HepG2 (cell line): ENCODE results near the gene ANXA11. TPM values are rescaled to one million over a fixed set of nuclear protein-coding genes. Genes with fewer than 3 reads are reported as not detected.
A peak's percentile ranks its signal among the peaks of the same experiment; 100 is the strongest.

Source experiments
- ATF7-NPFF ChIP-seq: sonication (generic); formaldehyde crosslinking; IDR thresholded peaks from 2 replicates; pipeline ENCODE4 v1.8.1; 2023; ENCODE audit warnings: mild to moderate bottlenecking, low read depth, missing genetic modification reagents, moderate library complexity
- HDAC2 ChIP-seq: sonication (generic); formaldehyde crosslinking; IDR thresholded peaks from 2 replicates; pipeline ENCODE4 v1.4.0; 2020; ENCODE audit warnings: missing genetic modification reagents
- HNF4A ChIP-seq: sonication (generic); formaldehyde crosslinking; IDR thresholded peaks from 2 replicates; pipeline ENCODE4 v1.4.0; 2020; ENCODE audit warnings: missing genetic modification reagents
- KAT8 ChIP-seq: IDR thresholded peaks from 2 replicates; pipeline ENCODE4 v1.6.1; 2016; ENCODE audit warnings: missing genetic modification reagents, missing compliant biosample characterization
- KDM5B ChIP-seq: sonication (generic); formaldehyde crosslinking; IDR thresholded peaks from 2 replicates; pipeline ENCODE4 v1.4.0; 2020; ENCODE audit warnings: missing genetic modification reagents, mild to moderate bottlenecking, borderline replicate concordance
- MAFK ChIP-seq, 2 experiments: IDR thresholded peaks in 1 of 2; conservative IDR thresholded peaks in 1 of 2; 2 replicates each; pipeline ENCODE4 v1.6.1; 2011; ENCODE audit warnings: improper control_type of control experiment in 2 of 2, low read length in 2 of 2
- NBN ChIP-seq: fragments of 450-650 bp; conservative IDR thresholded peaks from 2 replicates; pipeline ENCODE4 v1.6.1; 2017
- NR2F2 ChIP-seq: IDR thresholded peaks from 2 replicates; pipeline ENCODE4 v1.6.1; 2012; ENCODE audit warnings: low read depth, inconsistent platforms, borderline replicate concordance
- PAF1 ChIP-seq: IDR thresholded peaks from 2 replicates; pipeline ENCODE4 v1.6.1; 2016; ENCODE audit warnings: missing genetic modification reagents, missing compliant biosample characterization
- PAX8 ChIP-seq: sonication (generic); formaldehyde crosslinking; IDR thresholded peaks from 2 replicates; pipeline ENCODE4 v1.8.0; 2022; ENCODE audit warnings: mild to moderate bottlenecking, missing genetic modification reagents, borderline replicate concordance
- SAP130 ChIP-seq: IDR thresholded peaks from 2 replicates; pipeline ENCODE4 v1.6.1; 2016; ENCODE audit warnings: low read depth
- SIN3A ChIP-seq: IDR thresholded peaks from 2 replicates; pipeline ENCODE4 v1.6.1; 2011; ENCODE audit warnings: low read depth, mild to moderate bottlenecking, control low read depth, low read length, borderline replicate concordance
- SP1 ChIP-seq, 2 experiments: fragments of 450-650 bp in 1 of 2; sonication (generic) in 1 of 2; formaldehyde crosslinking in 1 of 2; IDR thresholded peaks; 2 replicates each; pipeline versions ENCODE4 v1.4.0 to v1.6.1; 2016 to 2020; ENCODE audit warnings: missing genetic modification reagents in 1 of 2
- SP5 ChIP-seq: IDR thresholded peaks from 2 replicates; pipeline ENCODE4 v1.6.1; 2016; ENCODE audit warnings: low read depth, borderline replicate concordance
- TAF1 ChIP-seq: sonication (generic); formaldehyde crosslinking; IDR thresholded peaks from 2 replicates; pipeline ENCODE4 v1.4.0; 2020; ENCODE audit warnings: missing genetic modification reagents
- ZBTB3 ChIP-seq: sonication (generic); formaldehyde crosslinking; IDR thresholded peaks from 2 replicates; pipeline ENCODE4 v1.4.0; 2020; ENCODE audit warnings: low read depth, mild to moderate bottlenecking, moderate library complexity, missing genetic modification reagents, borderline replicate concordance
- ZBTB42 ChIP-seq: sonication (generic); formaldehyde crosslinking; IDR thresholded peaks from 2 replicates; pipeline ENCODE4 v1.5.0; 2020; ENCODE audit warnings: mild to moderate bottlenecking, missing genetic modification reagents
- ZFP36L1 ChIP-seq: sonication (generic); formaldehyde crosslinking; IDR thresholded peaks from 2 replicates; pipeline ENCODE4 v1.8.0; 2022; ENCODE audit warnings: mild to moderate bottlenecking, missing genetic modification reagents, moderate library complexity
- ZMAT3 ChIP-seq: sonication (generic); formaldehyde crosslinking; conservative IDR thresholded peaks from 2 replicates; pipeline ENCODE4 v1.7.0; 2021; ENCODE audit warnings: missing genetic modification reagents
- ZNF18 ChIP-seq: sonication (generic); formaldehyde crosslinking; IDR thresholded peaks from 2 replicates; pipeline ENCODE4 v1.8.0; 2022; ENCODE audit warnings: mild to moderate bottlenecking, missing genetic modification reagents; ENCODE audit not compliant: insufficient replicate concordance
- ZNF230 ChIP-seq: sonication (generic); formaldehyde crosslinking; IDR thresholded peaks from 2 replicates; pipeline ENCODE4 v1.4.0; 2020; ENCODE audit warnings: mild to moderate bottlenecking, missing genetic modification reagents
- ZNF383 ChIP-seq: sonication (generic); formaldehyde crosslinking; IDR thresholded peaks from 2 replicates; pipeline ENCODE4 v1.4.0; 2020; ENCODE audit warnings: missing genetic modification reagents, mild to moderate bottlenecking, borderline replicate concordance
- ZNF552 ChIP-seq: sonication (generic); formaldehyde crosslinking; IDR thresholded peaks from 2 replicates; pipeline ENCODE4 v1.9.0; 2022; ENCODE audit warnings: missing genetic modification reagents, mild to moderate bottlenecking, borderline replicate concordance
- ZNF704 ChIP-seq: sonication (generic); formaldehyde crosslinking; IDR thresholded peaks from 2 replicates; pipeline ENCODE4 v1.8.1; 2023; ENCODE audit warnings: mild to moderate bottlenecking, inconsistent platforms, moderate library complexity, missing genetic modification reagents, borderline replicate concordance
- ZNF747 ChIP-seq: sonication (generic); formaldehyde crosslinking; IDR thresholded peaks from 2 replicates; pipeline ENCODE4 v1.8.1; 2023; ENCODE audit warnings: missing genetic modification reagents, mild to moderate bottlenecking, borderline replicate concordance
- ZNF788 ChIP-seq: sonication (generic); formaldehyde crosslinking; IDR thresholded peaks from 2 replicates; pipeline ENCODE4 v1.5.0; 2020; ENCODE audit warnings: mild to moderate bottlenecking, missing genetic modification reagents, borderline replicate concordance
- polyA plus RNA-seq, 8 experiments: library from polyadenylated mRNA; depleted of rRNA in 3 of 8; stranded (reverse) in 7 of 8; unstranded in 1 of 8; fragments of >200 nt; fragmentation: Illumina TruSeq in 4 of 8; extraction: Trizol in 4 of 8; gene quantifications; 2 replicates each; pipeline versions ENCODE4 v1.2.1 to v1.2.3, GENCODE V29; 2011 to 2016; ENCODE audit warnings: low read depth in 4 of 8, missing spikeins in 1 of 8, mixed read lengths in 1 of 8; ENCODE audit not compliant: insufficient read depth in 1 of 8
- total RNA-seq, 5 experiments: library from RNA; depleted of rRNA; stranded (reverse); fragments of >200 nt; fragmentation: Illumina TruSeq; extraction: Trizol; gene quantifications; 2 replicates each; pipeline ENCODE4 v1.2.3, GENCODE V29; 2016; ENCODE audit warnings: low read depth in 1 of 5
- TF ChIP-seq, protein P1 (sequence below): IDR thresholded peaks from 2 replicates; pipeline ENCODE4 v1.6.1; 2018; ENCODE audit warnings: missing genetic modification reagents, mild to moderate bottlenecking, missing compliant biosample characterization

The ANXA11 gene
- total and polyA plus RNA-seq, 2 of the 13 experiments (the other 11 are each of a cell fraction or from before 2014, with no cell fraction given) = 30.6 to 51.5 TPM

DNA sequence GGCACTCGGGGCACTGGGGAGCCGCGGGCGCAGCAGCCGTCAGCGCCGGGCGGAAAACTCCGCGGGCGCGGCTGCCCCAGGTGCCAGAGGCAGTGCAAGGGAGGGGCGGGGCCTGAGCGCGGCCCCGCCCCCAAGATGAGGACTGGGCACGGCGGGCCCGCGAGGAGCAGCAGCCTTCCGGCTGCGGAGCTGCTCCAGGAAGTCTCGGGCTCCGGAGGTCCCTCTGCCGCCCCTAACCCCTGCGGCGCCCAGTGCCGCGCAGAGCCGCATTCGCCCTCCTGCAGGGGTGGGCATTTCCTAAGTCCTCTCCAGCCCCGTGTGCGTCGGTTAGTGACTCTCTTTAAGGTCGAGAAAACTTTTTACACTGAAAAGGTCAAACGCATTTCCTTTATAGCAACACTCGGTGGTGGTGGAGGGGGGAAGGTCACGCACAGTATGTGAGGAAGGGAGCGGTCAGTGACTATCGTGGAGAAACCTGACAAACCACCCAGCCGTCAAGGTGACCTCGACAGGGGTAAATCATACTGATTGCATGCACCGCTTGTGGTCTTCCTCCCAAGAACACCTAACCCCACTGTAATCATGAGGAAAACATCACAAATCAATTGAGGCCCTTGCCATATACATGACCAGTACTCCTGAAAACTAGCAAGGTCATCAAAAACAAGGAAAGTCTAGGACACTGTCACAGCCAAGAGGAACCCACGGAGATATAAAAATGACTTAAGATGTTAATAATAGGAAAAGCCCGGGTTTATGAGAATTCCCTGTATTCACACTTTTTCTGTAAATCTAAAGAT is at the start of gene ANXA11 (continued):
- 0 out of 2 replicates have a peak, but pooled peaks have one; percentile 43 for TF ChIP-seq ZFP36L1 (CRISPR knock-in tag)
- no peak for TF ChIP-seq ZNF383 (CRISPR knock-in tag)
- TF ChIP-seq ZNF747 (CRISPR knock-in tag) = no peak; the same call in 1 of the 2 replicates
- no peak for TF ChIP-seq HNF4A (CRISPR knock-in tag)
- TF ChIP-seq, protein P1, sequence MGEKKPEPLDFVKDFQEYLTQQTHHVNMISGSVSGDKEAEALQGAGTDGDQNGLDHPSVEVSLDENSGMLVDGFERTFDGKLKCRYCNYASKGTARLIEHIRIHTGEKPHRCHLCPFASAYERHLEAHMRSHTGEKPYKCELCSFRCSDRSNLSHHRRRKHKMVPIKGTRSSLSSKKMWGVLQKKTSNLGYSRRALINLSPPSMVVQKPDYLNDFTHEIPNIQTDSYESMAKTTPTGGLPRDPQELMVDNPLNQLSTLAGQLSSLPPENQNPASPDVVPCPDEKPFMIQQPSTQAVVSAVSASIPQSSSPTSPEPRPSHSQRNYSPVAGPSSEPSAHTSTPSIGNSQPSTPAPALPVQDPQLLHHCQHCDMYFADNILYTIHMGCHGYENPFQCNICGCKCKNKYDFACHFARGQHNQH = peak; percentile 76; the same call in 1 of the 2 replicates
- 0 out of 2 replicates have a peak, but pooled peaks have one; percentile 20 for TF ChIP-seq ZNF230 (CRISPR knock-in tag)
- TF ChIP-seq MAFK (conservative IDR thresholded peaks at IDR 0.05 in 1 of 2, IDR thresholded peaks at IDR 0.05 in 1 of 2; ENCODE audit: low read length in 2 of 2) = peak; percentile 95 to 97
- TF ChIP-seq ZNF552 = peak; percentile 46; the same call in 1 of the 2 replicates
- peak; percentile 40 for TF ChIP-seq SAP130 (CRISPR knock-in tag)
- TF ChIP-seq NBN = no peak
- peak; percentile 19; the same call in 1 of the 2 replicates for TF ChIP-seq KDM5B
- TF ChIP-seq ZMAT3 (CRISPR knock-in tag) = peak; percentile 66; the same call in 1 of the 2 replicates
- peak; percentile 81 for TF ChIP-seq KAT8
- no peak for TF ChIP-seq SP5 (CRISPR knock-in tag)
- 0 out of 2 replicates have a peak, but pooled peaks have one; percentile 47 for TF ChIP-seq ZBTB42 (CRISPR knock-in tag)
- no peak for TF ChIP-seq ZNF18
- no peak for TF ChIP-seq ATF7-NPFF (CRISPR knock-in tag)
- no peak for TF ChIP-seq ZNF704 (CRISPR knock-in tag)
- TF ChIP-seq SP1 (IDR thresholded peaks at IDR 0.05) = no peak
- no peak; the same call in 1 of the 2 replicates for TF ChIP-seq SP1 (CRISPR knock-in tag; IDR thresholded peaks at IDR 0.05)
- no peak for TF ChIP-seq PAF1 (CRISPR knock-in tag)
- peak; percentile 77; the same call in 1 of the 2 replicates for TF ChIP-seq ZNF788 (CRISPR knock-in tag)
- no peak for TF ChIP-seq PAX8
- TF ChIP-seq SIN3A = peak; percentile 50; the same call in 1 of the 2 replicates
- TF ChIP-seq HDAC2 (CRISPR knock-in tag) = peak; percentile 59
- peak; percentile 50; the same call in 1 of the 2 replicates for TF ChIP-seq NR2F2
- TF ChIP-seq ZBTB3 = peak; percentile 68; the same call in 1 of the 2 replicates
- TF ChIP-seq TAF1 (CRISPR knock-in tag) = peak; percentile 79
